GM12875 (cell line): ENCODE measurements around the gene UNC5A.

Source experiments
- H3K4me3 ChIP-seq: one replicate; pipeline ENCODE4 v1.5.1; 2011; ENCODE audit warnings: low read depth, low read length, control low read depth
- TF ChIP-seq, protein P1 (sequence below): IDR thresholded peaks from 2 replicates; pipeline ENCODE4 v1.5.1; 2011; ENCODE audit warnings: low read depth, mild to moderate bottlenecking, control low read depth, inconsistent platforms, low read length, moderate library complexity, borderline replicate concordance; ENCODE audit not compliant: insufficient read depth

Gene UNC5A

DNA sequence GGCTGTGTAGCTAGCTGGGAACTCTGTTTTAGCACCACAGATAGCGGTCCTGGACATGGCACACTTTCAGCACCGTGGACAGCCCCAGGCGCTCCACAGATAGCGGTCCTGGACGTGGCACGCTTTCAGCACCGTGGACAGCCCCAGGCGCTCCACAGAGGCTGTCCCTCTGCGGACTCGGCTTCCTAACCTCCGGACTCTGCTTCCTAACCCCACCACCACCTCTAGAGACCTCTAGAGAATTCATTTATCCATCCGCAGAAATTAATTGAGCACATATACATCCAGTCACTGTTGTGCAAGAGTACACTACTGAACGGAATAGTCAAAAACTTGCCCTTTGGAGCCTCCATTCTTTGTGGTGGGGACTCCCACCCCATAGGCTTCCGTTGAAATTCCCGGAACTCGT, 27.4 kb downstream of the UNC5A start:
- TF ChIP-seq, protein P1, sequence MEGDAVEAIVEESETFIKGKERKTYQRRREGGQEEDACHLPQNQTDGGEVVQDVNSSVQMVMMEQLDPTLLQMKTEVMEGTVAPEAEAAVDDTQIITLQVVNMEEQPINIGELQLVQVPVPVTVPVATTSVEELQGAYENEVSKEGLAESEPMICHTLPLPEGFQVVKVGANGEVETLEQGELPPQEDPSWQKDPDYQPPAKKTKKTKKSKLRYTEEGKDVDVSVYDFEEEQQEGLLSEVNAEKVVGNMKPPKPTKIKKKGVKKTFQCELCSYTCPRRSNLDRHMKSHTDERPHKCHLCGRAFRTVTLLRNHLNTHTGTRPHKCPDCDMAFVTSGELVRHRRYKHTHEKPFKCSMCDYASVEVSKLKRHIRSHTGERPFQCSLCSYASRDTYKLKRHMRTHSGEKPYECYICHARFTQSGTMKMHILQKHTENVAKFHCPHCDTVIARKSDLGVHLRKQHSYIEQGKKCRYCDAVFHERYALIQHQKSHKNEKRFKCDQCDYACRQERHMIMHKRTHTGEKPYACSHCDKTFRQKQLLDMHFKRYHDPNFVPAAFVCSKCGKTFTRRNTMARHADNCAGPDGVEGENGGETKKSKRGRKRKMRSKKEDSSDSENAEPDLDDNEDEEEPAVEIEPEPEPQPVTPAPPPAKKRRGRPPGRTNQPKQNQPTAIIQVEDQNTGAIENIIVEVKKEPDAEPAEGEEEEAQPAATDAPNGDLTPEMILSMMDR: no peak
- no peak overlapping the region for H3K4me3 ChIP-seq

DNA sequence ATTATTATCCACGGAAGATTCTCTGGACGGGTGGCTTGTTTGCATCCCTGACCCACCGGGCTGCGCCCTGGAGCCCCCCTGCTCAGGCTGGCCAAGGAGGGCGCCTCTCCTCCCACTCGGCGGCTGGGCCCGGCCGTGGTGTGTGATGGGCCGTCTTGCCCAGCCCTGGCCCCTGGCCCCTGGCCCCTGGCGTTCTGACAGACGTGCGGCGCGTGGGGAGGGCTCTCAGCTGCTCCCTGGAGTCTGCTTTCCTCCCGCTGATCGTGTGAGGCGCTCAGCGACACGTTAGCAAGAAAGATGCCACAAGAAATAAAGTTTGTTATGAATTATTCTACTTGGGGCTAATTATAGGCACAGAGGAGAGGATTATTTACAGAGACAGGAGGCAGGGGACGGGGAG, 33.3 kb downstream of the UNC5A start:
- no peak overlapping the region for H3K4me3 ChIP-seq
- TF ChIP-seq, protein P1: no peak

DNA sequence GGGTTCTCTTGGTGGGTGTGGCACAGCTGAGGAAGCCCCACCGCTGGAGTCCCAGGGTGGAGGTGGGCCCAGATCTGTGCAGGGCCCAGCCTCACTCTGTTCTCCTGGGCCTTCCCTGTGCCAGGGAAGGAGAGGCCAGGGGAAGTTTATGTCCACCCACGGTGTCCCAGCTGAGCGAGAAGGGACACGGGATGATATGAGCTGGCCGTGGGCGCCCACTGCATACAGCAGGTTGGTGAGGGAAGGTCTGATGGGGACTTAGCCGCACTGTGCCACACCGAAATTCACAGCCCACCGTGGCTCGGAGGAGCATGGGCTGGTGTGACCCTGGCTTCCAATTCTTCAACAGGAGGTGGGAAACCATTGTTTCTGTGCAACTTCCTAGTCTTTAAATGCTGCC, 33.9 kb downstream of the UNC5A start:
- no peak overlapping the region for H3K4me3 ChIP-seq
- TF ChIP-seq, protein P1: no peak

DNA sequence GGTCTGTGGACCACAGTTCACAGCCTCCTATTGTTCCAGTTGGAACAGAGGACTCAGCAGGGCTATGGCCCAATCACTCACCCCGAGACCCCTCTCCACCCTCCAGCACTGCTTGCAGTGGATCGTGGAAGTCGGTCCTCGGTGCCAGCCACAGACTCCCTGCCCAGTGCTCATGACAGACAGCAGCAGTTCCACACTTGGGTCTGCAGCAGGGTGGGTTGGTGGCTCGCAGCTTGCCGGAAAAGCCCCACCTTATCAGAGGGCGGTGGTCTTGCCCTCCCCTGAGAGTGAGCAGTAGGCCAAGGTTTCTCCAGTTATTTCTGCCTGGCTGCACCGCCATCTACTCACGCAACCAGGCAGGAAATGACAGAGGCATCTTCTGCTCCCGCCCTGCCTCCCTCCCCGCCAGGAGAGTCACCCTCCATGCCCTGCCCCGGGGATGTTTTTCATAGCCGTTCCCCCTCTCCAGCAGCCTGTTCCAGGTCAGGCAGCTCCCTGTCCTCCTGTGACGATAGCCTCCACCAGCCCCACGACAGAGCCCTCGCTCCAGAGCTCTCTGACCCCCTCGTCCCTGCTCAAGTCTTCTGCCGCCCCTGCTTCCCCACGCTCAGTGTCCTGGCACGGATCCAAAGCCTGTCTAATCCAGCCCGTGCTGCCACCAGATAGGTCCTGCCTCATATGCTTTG, 34.5 kb downstream of the UNC5A start:
- no peak overlapping the region for H3K4me3 ChIP-seq

DNA sequence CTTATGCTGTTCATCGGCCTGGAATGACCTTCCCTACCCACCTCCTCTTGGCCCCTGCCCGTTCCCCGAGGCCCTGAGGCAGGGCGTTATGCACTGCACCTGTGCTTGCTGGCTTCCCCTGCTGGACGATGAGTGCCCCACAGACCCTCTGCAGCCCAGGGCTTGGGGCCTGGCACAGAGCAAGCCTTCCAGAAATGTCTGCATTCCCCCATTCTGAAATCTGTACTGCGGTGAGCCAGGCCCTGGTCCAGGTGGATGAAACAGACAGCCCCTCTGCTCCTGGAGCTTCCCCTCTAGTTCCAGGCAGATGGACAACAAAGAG, 35.0 kb downstream of the UNC5A start:
- H3K4me3 ChIP-seq: no peak overlapping the region
- TF ChIP-seq, protein P1: no peak

More for the DNA sequence above, 34.5 kb downstream of the UNC5A start:
- TF ChIP-seq, protein P1: no peak

DNA sequence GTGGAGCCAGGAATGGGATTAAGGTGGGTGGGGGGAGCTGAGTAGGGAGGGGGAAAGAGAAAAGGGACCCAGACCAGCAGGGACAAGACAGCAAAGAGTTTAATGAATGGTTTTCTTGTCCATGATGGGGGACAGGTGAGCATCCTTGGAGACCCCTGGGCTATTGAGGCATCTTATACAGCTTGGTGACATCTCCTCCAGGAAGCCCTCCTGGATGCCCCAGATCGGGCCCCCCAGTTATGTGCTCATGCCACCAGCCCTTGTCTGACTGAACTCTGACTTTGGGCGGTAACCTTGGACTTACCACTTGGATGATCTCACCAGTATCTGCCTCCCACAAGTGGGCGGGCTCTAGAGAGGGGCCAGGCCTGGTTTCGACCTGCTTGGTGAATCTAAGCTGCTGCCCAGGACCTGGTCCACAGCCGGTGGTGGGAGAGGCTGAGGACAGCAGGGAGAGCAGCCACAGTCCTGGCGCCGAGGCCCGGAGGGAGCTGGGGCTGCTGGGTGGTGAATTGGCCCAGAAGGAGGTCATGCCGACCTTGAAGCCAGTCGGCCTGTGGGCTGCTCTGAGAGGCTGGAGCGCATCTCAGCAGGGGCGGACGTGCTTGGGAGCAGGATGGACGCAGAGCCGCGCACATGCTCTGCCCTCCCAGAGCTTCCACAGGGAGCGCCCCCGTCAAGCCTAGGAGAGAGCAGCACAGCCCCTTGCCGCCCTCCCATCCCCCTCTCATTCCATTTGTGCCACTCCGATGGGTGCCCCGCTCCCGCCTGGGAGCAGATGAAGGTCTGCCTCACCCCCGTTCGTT, 36.2 kb downstream of the UNC5A start:
- TF ChIP-seq, protein P1: no peak
- H3K4me3 ChIP-seq: no peak overlapping the region

DNA sequence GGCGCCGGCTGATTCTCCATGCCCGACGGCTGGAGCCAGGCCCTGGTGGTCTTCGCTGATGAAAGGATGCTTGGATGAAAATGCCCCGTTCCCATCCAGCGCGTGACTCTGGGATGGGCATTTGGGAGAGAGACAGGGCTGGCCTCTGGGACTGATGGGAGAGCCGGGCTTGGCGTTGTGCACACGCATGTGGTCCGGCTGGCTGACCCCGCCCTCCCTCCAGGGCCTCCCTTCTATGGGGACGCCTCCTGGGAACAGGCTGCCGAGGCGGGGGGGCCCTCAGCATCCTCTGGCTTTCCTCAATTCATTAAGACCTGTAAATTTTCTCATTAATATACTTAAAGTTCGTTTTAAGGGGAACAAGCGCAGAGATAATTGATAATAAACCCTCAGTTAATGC, 36.8 kb downstream of the UNC5A start:
- TF ChIP-seq, protein P1: no peak
- H3K4me3 ChIP-seq: no peak overlapping the region
